Measurements from ENCODE around the gene PLA2R1.

The PLA2R1 gene

DNA sequence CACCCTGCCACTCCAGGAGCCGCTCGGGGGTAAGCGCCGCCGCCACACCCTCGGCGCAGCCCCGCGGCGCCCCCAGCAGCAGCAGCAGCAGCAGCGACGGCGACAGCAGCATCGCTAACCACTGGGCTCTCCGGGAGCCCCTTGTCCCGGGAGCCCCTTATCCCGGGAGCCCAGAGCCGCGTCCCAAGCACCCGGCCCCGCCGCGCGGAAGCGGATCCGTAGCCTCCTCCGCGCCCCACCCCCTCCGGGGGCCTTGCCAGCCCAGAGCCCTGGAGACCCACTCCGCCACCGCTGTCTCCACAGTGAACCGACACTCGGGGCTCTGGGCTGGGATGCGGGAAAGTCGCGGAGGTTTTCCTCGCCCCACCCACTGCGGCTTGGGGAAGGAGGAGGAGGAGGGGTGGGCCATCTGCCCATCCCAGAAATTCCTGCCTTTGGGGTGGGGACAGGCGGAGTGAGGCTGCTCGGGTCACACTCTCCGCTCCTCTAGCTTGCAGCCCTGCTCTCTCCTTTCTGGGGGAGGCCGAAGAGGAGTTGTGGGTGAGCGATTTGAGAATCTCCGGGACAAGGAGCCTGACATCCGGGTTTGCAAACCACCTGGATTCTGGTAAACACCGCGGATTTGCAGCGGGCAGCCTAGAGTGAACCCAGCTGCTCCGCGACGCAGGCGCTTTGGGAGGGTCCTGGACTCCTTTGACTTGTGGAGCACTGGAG, at the start of gene PLA2R1:
Gene PLA2R1 (minus strand): TSS at position 324 of the 714 bp plus-strand sequence. CDS start 212 bp downstream, at position 112.
- peaks cover 29% of the 10 kb centered on the region for H3K27me3 ChIP-seq (ENCODE audit: control insufficient read depth, insufficient read depth, low read length)
- no peaks in the 10 kb centered on the region for H3K36me3 ChIP-seq (ENCODE audit: control insufficient read depth, insufficient read depth, low read length)
- H3K4me3 ChIP-seq (ENCODE audit: low read depth, low read length): peak within 1 kb of the TSS; percentile 62
- no peak within 1 kb of the TSS for H3K9ac ChIP-seq (ENCODE audit: low read depth, low read length)
- H3K9me3 ChIP-seq (ENCODE audit: control insufficient read depth, insufficient read depth, low read length): no peaks in the 10 kb centered on the region; the same call in 1 of the 2 replicates
- peak within 1 kb of the TSS; percentile 36 for H3K27ac ChIP-seq (ENCODE audit: low read depth, low read length)
- H3K4me1 ChIP-seq (ENCODE audit: control insufficient read depth, insufficient read depth, low read length): peaks cover 8% of the 10 kb centered on the region

DNA sequence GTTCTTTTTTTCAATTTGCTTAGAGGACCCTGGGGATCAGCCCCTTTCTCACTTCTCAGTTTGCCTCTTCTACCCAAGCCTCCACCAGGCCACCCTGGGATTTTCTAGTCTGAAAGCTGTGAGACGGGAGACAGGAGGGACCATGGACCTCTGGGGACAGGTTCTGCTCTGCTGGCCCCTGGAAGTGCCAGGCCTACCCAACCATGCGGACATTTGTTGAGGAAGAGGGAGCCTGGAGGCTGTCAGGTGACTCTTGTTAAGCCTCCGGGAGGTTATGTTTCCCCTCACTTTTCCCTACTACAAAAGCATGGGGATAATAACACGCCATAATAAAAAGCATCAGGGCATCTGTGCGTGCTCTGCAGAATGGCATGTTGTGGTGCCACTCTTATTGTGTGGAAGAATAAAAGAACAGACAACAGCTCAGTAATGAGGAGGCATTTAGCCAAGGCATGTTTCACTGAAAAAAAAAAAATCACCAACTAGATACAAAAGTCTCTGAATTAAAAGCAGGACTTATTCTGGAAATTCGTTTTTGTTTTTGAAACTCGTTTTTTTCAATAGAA, 48.3 kb upstream of the PLA2R1 start:
- Histone ChIP-seq H3K9ac (ENCODE audit: low read depth, low read length) (no peak overlapping the region), H3K27ac (ENCODE audit: low read depth, low read length) (no peak overlapping the region), H3K27me3 (ENCODE audit: control insufficient read depth, insufficient read depth, low read length) (no peaks in the 10 kb centered on the region), H3K4me1 (ENCODE audit: control insufficient read depth, insufficient read depth, low read length) (no peaks in the 10 kb centered on the region), H3K9me3 (ENCODE audit: control insufficient read depth, insufficient read depth, low read length) (peaks cover 3% of the 10 kb centered on the region; the same call in 1 of the 2 replicates), H3K36me3 (ENCODE audit: control insufficient read depth, insufficient read depth, low read length) (no peaks in the 10 kb centered on the region), H3K4me3 (ENCODE audit: low read depth, low read length) (no peak overlapping the region)

- Histone ChIP-seq H3K27ac (ENCODE audit: low read depth, low read length) (no peak overlapping the region), H3K4me1 (ENCODE audit: control insufficient read depth, insufficient read depth, low read length) (no peaks in the 10 kb centered on the region)
These were observed 47.7 kb upstream of the PLA2R1 start for GRCh38 chr2:160109939-160110673.

GRCh38 chr2:160109243-160109642, 46.8 kb upstream of the PLA2R1 start:
- Histone ChIP-seq H3K27me3 (ENCODE audit: control insufficient read depth, insufficient read depth, low read length) (no peaks in the 10 kb centered on the region), H3K9me3 (ENCODE audit: control insufficient read depth, insufficient read depth, low read length) (peaks cover 3% of the 10 kb centered on the region; the same call in 1 of the 2 replicates), H3K9ac (ENCODE audit: low read depth, low read length) (no peak overlapping the region), H3K36me3 (ENCODE audit: control insufficient read depth, insufficient read depth, low read length) (no peaks in the 10 kb centered on the region), H3K27ac (ENCODE audit: low read depth, low read length) (no peak overlapping the region), H3K4me1 (ENCODE audit: control insufficient read depth, insufficient read depth, low read length) (no peaks in the 10 kb centered on the region), H3K4me3 (ENCODE audit: low read depth, low read length) (no peak overlapping the region)

More at GRCh38 chr2:160109939-160110673, 47.7 kb upstream of the PLA2R1 start:
- Histone ChIP-seq H3K9ac (ENCODE audit: low read depth, low read length) (no peak overlapping the region), H3K4me3 (ENCODE audit: low read depth, low read length) (no peak overlapping the region), H3K9me3 (ENCODE audit: control insufficient read depth, insufficient read depth, low read length) (peaks cover 3% of the 10 kb centered on the region; the same call in 1 of the 2 replicates), H3K27me3 (ENCODE audit: control insufficient read depth, insufficient read depth, low read length) (no peaks in the 10 kb centered on the region), H3K36me3 (ENCODE audit: control insufficient read depth, insufficient read depth, low read length) (no peaks in the 10 kb centered on the region)

GRCh38 chr2:160108646-160109045, 46.2 kb upstream of the PLA2R1 start:
- Histone ChIP-seq H3K9me3 (ENCODE audit: control insufficient read depth, insufficient read depth, low read length) (no peaks in the 10 kb centered on the region), H3K36me3 (ENCODE audit: control insufficient read depth, insufficient read depth, low read length) (no peaks in the 10 kb centered on the region), H3K9ac (ENCODE audit: low read depth, low read length) (no peak overlapping the region), H3K27ac (ENCODE audit: low read depth, low read length) (no peak overlapping the region), H3K4me1 (ENCODE audit: control insufficient read depth, insufficient read depth, low read length) (no peaks in the 10 kb centered on the region), H3K4me3 (ENCODE audit: low read depth, low read length) (no peak overlapping the region), H3K27me3 (ENCODE audit: control insufficient read depth, insufficient read depth, low read length) (no peaks in the 10 kb centered on the region)

DNA sequence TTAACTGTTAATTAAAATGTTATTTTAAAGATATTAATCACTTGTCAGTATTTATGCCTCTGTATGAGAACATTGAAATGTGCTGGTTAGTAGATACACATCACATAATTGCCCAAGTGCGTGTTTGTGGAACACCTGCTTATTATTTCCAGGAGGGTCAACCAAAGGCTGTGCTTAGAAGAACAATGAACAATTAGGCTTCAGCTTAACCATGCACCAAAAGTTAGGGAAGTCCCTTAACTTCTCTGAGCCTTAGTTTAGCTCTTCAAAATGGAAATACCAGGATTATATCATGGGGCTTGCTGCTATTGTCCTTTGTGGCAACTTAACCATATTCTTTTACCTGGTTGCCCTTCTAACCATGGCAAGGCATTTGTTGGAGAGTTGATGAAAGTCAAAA, 43.0 kb upstream of the PLA2R1 start:
- Histone ChIP-seq H3K4me1 (ENCODE audit: control insufficient read depth, insufficient read depth, low read length) (no peaks in the 10 kb centered on the region), H3K9me3 (ENCODE audit: control insufficient read depth, insufficient read depth, low read length) (no peaks in the 10 kb centered on the region), H3K9ac (ENCODE audit: low read depth, low read length) (no peak overlapping the region), H3K27ac (ENCODE audit: low read depth, low read length) (no peak overlapping the region), H3K36me3 (ENCODE audit: control insufficient read depth, insufficient read depth, low read length) (no peaks in the 10 kb centered on the region), H3K4me3 (ENCODE audit: low read depth, low read length) (no peak overlapping the region), H3K27me3 (ENCODE audit: control insufficient read depth, insufficient read depth, low read length) (no peaks in the 10 kb centered on the region)

- H3K4me3 ChIP-seq (ENCODE audit: low read depth, low read length): no peak overlapping the region
These were observed 41.7 kb upstream of the PLA2R1 start for GRCh38 chr2:160104115-160104514.

GRCh38 chr2:160097326-160097725, 34.9 kb upstream of the PLA2R1 start:
- H3K4me3 ChIP-seq (ENCODE audit: low read depth, low read length): no peak overlapping the region
- H3K9ac ChIP-seq (ENCODE audit: low read depth, low read length): no peak overlapping the region
- no peaks in the 10 kb centered on the region for H3K4me1 ChIP-seq (ENCODE audit: control insufficient read depth, insufficient read depth, low read length)
- H3K27ac ChIP-seq (ENCODE audit: low read depth, low read length): no peak overlapping the region
- H3K27me3 ChIP-seq (ENCODE audit: control insufficient read depth, insufficient read depth, low read length): no peaks in the 10 kb centered on the region
- no peaks in the 10 kb centered on the region for H3K36me3 ChIP-seq (ENCODE audit: control insufficient read depth, insufficient read depth, low read length)
- peaks cover 9% of the 10 kb centered on the region for H3K9me3 ChIP-seq (ENCODE audit: control insufficient read depth, insufficient read depth, low read length)

More at GRCh38 chr2:160104115-160104514, 41.7 kb upstream of the PLA2R1 start:
- H3K36me3 ChIP-seq (ENCODE audit: control insufficient read depth, insufficient read depth, low read length): no peaks in the 10 kb centered on the region
- H3K27ac ChIP-seq (ENCODE audit: low read depth, low read length): no peak overlapping the region
- H3K9me3 ChIP-seq (ENCODE audit: control insufficient read depth, insufficient read depth, low read length): no peaks in the 10 kb centered on the region
- H3K4me1 ChIP-seq (ENCODE audit: control insufficient read depth, insufficient read depth, low read length): no peaks in the 10 kb centered on the region
- no peak overlapping the region for H3K9ac ChIP-seq (ENCODE audit: low read depth, low read length)
- H3K27me3 ChIP-seq (ENCODE audit: control insufficient read depth, insufficient read depth, low read length): no peaks in the 10 kb centered on the region

- H3K27ac ChIP-seq (ENCODE audit: low read depth, low read length): no peak overlapping the region
- H3K4me1 ChIP-seq (ENCODE audit: control insufficient read depth, insufficient read depth, low read length): no peaks in the 10 kb centered on the region
- no peak overlapping the region for H3K9ac ChIP-seq (ENCODE audit: low read depth, low read length)
- no peaks in the 10 kb centered on the region for H3K27me3 ChIP-seq (ENCODE audit: control insufficient read depth, insufficient read depth, low read length)
- no peaks in the 10 kb centered on the region for H3K36me3 ChIP-seq (ENCODE audit: control insufficient read depth, insufficient read depth, low read length)
- H3K4me3 ChIP-seq (ENCODE audit: low read depth, low read length): no peak overlapping the region
- H3K9me3 ChIP-seq (ENCODE audit: control insufficient read depth, insufficient read depth, low read length): peaks cover 16% of the 10 kb centered on the region
These were observed 34.0 kb upstream of the PLA2R1 start for GRCh38 chr2:160096409-160096808.

- Histone ChIP-seq H3K9ac (ENCODE audit: low read depth, low read length) (no peak overlapping the region), H3K27me3 (ENCODE audit: control insufficient read depth, insufficient read depth, low read length) (no peaks in the 10 kb centered on the region), H3K9me3 (ENCODE audit: control insufficient read depth, insufficient read depth, low read length) (peaks cover 50% of the 10 kb centered on the region), H3K36me3 (ENCODE audit: control insufficient read depth, insufficient read depth, low read length) (no peaks in the 10 kb centered on the region), H3K4me1 (ENCODE audit: control insufficient read depth, insufficient read depth, low read length) (no peaks in the 10 kb centered on the region), H3K4me3 (ENCODE audit: low read depth, low read length) (no peak overlapping the region), H3K27ac (ENCODE audit: low read depth, low read length) (no peak overlapping the region)
These were observed 30.0 kb upstream of the PLA2R1 start for GRCh38 chr2:160092445-160092844.

GRCh38 chr2:160091381-160091780, 29.0 kb upstream of the PLA2R1 start:
- Histone ChIP-seq H3K27me3 (ENCODE audit: control insufficient read depth, insufficient read depth, low read length) (no peaks in the 10 kb centered on the region), H3K27ac (ENCODE audit: low read depth, low read length) (no peak overlapping the region), H3K9me3 (ENCODE audit: control insufficient read depth, insufficient read depth, low read length) (peaks cover 60% of the 10 kb centered on the region), H3K4me1 (ENCODE audit: control insufficient read depth, insufficient read depth, low read length) (no peaks in the 10 kb centered on the region), H3K36me3 (ENCODE audit: control insufficient read depth, insufficient read depth, low read length) (no peaks in the 10 kb centered on the region), H3K9ac (ENCODE audit: low read depth, low read length) (no peak overlapping the region), H3K4me3 (ENCODE audit: low read depth, low read length) (no peak overlapping the region)
